AG04450 (cell line): Measurements from ENCODE around the gene BABAM2. TPM values are rescaled to one million over a fixed set of nuclear protein-coding genes. Genes with fewer than 3 reads are reported as not detected.

Source experiments
- CTCF ChIA-PET: fragments of 300-600, 350-600 bp; formaldehyde crosslinking; extraction: SDS; loops from one replicate; lab custom pipeline; 2022; ENCODE audit warnings: antibody characterized with exemption, inconsistent platforms; lab: Charles Lee
- POLR2A ChIA-PET: fragments of 350-600 bp; formaldehyde crosslinking; extraction: SDS; loops from one replicate; lab custom pipeline; 2021; ENCODE audit warnings: antibody characterized with exemption, inconsistent platforms; lab: Yijun Ruan, JAX
- DNase-seq: peaks from one replicate; pipeline ENCODE4 v3.0.0-alpha.2; 2011; ENCODE audit warnings: low read depth, low spot score
- H3K27ac ChIP-seq: one replicate; pipeline ENCODE4 v1.5.1; 2012; ENCODE audit warnings: low read depth, low read length, control low read depth
- H3K27me3 ChIP-seq: one replicate; pipeline ENCODE4 v1.6.0; 2012; ENCODE audit warnings: low read length; ENCODE audit not compliant: control insufficient read depth, insufficient read depth
- H3K4me3 ChIP-seq: 2 replicates; pipeline ENCODE4 v1.5.1; 2011; ENCODE audit warnings: mild to moderate bottlenecking, low read depth, low read length, control low read depth
- H3K9me3 ChIP-seq: 2 replicates; pipeline ENCODE4 v1.5.1; 2012; ENCODE audit warnings: low read length; ENCODE audit not compliant: control insufficient read depth, insufficient read depth
- polyA plus RNA-seq: library from polyadenylated mRNA; depleted of rRNA; stranded (reverse); fragments of >200 nt; gene quantifications from 2 replicates; pipeline ENCODE4 v1.2.3, GENCODE V29; 2011
- TF ChIP-seq, protein P1 (sequence below): IDR thresholded peaks from 2 replicates; pipeline ENCODE4 v1.5.1; 2011; ENCODE audit warnings: low read depth, low read length, control low read depth, inconsistent platforms

BABAM2 gene
- polyA plus RNA-seq, 1 experiment = 44.5 TPM

DNA sequence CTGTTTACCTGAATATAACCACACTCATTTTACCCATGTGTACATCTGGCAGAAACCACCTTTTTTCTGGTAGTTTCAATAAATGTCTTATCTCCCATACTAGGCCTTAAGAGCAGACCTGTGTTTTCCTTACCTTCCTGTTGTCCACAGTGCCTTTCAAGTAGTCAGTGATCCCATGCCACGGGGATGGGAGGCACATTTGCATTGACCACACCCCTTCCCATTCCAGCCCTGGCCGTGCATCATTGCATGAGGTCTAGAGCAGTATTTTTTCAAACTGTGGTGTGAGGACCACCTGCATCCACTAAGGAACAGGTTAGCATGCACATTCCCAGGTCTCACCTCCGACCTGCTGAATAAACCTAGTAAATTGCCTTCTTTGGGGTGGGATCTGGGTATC lies 337.0 kb downstream of the BABAM2 start:
- no peak for DNase-seq
- TF ChIP-seq, protein P1, sequence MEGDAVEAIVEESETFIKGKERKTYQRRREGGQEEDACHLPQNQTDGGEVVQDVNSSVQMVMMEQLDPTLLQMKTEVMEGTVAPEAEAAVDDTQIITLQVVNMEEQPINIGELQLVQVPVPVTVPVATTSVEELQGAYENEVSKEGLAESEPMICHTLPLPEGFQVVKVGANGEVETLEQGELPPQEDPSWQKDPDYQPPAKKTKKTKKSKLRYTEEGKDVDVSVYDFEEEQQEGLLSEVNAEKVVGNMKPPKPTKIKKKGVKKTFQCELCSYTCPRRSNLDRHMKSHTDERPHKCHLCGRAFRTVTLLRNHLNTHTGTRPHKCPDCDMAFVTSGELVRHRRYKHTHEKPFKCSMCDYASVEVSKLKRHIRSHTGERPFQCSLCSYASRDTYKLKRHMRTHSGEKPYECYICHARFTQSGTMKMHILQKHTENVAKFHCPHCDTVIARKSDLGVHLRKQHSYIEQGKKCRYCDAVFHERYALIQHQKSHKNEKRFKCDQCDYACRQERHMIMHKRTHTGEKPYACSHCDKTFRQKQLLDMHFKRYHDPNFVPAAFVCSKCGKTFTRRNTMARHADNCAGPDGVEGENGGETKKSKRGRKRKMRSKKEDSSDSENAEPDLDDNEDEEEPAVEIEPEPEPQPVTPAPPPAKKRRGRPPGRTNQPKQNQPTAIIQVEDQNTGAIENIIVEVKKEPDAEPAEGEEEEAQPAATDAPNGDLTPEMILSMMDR = no peak
- Histone ChIP-seq H3K9me3 (no peaks in the 10 kb centered on the region), H3K27ac (no peak overlapping the region), H3K4me3 (no peak overlapping the region), H3K27me3 (no peaks in the 10 kb centered on the region)
- CTCF ChIA-PET = no interaction called here
- POLR2A ChIA-PET = no interaction called here

DNA sequence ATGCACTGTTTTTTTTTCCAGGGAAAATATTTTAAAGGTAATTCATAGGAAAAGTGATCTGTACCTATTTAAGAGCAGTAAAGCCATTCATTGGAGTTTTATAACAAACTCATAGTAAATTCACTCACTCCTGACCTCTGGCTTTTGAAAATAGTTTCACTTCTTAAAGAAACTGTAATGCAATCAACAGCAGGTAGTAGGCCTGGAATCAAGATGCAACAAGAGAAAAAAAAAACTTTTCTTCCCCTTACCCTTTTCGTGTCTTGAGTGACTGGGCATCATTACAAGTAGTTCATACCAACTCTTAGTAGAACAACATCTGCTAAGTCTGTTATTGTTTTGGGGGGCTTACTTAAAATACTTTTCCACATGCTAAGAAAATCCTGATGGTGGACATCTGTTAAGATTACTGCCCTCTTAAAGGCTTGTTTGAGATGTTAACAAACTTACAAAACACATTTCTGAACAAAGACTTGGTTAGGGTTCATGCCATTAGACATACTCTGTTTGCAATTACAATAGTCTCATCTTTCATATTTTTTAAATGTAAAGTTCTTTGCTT lies 338.0 kb downstream of the BABAM2 start:
- Histone ChIP-seq H3K27me3 (no peaks in the 10 kb centered on the region), H3K9me3 (no peaks in the 10 kb centered on the region), H3K4me3 (no peak overlapping the region), H3K27ac (no peak overlapping the region)
- DNase-seq = no peak
- TF ChIP-seq, protein P1 = peak; percentile 37
- ChIA-PET POLR2A (no interaction called here), CTCF (no interaction called here)

DNA sequence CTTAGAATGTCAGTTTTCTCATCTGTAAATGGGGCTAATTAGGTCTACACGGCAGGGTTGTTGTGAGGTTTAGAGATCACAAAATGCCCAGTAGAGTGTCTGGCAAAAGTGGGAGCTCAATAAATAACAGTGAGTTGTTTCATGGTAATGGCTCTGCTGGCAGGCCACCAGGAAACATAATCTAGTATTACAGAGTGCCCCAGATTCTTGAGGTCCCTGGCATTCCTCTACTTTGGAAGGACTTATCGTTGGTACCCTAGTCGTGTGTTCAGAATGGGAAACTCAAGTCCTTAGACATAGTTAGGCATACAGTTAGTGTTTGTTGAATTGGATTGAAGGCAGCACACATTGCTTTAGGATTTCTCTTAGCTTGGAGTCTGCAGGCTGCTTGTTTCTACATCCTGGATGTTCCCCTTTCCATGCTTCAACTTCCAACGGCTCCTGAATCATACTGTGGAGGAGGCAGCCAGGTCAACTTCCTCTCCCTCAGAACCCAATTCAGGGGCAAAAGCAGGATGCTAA lies 340.6 kb downstream of the BABAM2 start:
- DNase-seq = no peak
- no peaks in the 10 kb centered on the region for H3K27me3 ChIP-seq
- CTCF ChIA-PET = interaction anchor here (0.7 to 1.3 kb wide), 2 partner anchors 45 to 508 kb away, joined by 3 read pairs; no protein-coding TSS in a partner anchor

DNA sequence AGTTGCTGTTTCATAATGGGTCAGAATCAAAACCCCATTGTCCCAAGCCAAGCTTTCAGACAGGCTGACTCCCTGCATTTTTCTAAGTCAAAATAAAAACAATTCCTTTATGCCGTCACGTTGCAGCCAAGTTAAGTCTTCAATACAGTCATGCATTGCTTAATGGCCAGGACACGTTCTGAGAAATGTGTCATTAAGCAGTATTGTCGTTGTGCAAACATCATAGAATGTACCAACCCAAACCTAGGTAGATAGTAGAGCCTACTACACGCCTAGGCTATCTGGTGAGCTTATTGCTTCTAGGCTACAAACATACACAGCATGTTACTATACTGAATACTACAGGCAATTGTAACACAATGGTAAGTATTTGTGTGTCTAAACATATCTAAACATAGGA lies 341.8 kb downstream of the BABAM2 start:
- no peak overlapping the region for H3K4me3 ChIP-seq
- no peak for DNase-seq
- TF ChIP-seq, protein P1 = no peak
- ChIA-PET POLR2A (no interaction called here), CTCF (no interaction called here)
- no peak overlapping the region for H3K27ac ChIP-seq
- H3K9me3 ChIP-seq = no peaks in the 10 kb centered on the region
- H3K27me3 ChIP-seq = no peaks in the 10 kb centered on the region

More for the DNA sequence above, 340.6 kb downstream of the BABAM2 start:
- TF ChIP-seq, protein P1 = no peak
- Histone ChIP-seq H3K4me3 (no peak overlapping the region), H3K9me3 (no peaks in the 10 kb centered on the region), H3K27ac (no peak overlapping the region)
- POLR2A ChIA-PET = interaction anchor here (0.6 kb wide), 1 partner anchor 192 kb away, joined by 8 read pairs; no protein-coding TSS in a partner anchor

DNA sequence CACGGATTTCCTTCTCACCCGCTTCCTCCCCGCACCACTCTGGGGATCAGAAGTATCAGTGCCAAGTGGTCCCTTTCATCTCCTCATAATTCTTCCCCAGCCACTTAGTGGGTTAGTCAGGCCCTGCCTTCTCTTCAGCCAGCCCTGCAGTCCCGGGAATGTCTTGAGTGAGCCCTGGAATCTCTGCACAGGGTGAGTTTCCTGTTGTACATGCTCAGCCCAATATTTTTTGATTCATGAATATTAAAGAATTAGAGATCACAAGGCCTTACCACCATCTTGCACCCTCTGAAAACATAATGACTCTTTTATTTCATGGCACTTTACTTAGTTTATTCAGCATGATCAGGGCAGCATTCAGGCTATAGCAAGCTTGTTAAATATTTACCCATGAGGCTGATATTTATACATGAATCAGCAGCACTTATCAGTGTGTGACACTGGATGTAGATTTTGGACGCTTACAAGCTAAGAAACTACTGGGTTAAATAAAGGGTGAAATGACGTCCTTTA lies 342.7 kb downstream of the BABAM2 start:
- H3K27me3 ChIP-seq = no peaks in the 10 kb centered on the region
- no peaks in the 10 kb centered on the region for H3K9me3 ChIP-seq
- no peak for DNase-seq
- ChIA-PET POLR2A (no interaction called here), CTCF (interaction anchor here (0.6 kb wide), 1 partner anchor 433 kb away, joined by 6 read pairs; no protein-coding TSS in a partner anchor)
- peak overlapping the region; percentile 63 for H3K27ac ChIP-seq
- no peak overlapping the region for H3K4me3 ChIP-seq
- TF ChIP-seq, protein P1 = no peak
